Head of caudate nucleus (tissue), 42 donors: Measurements from ENCODE around the gene PAQR4.
"Not testable (repeated sequence)": the region's sequence is repeated elsewhere in the genome, so short reads cannot be mapped to it uniquely, and the experiment has no call there.

ENCODE experiments used
- DNase-seq, 42 donors: peaks; one replicate each; pipeline versions ENCODE4 v3.0.0 to v3.0.0-alpha.2; 2020 to 2021; ENCODE audit warnings: mixed read lengths in 7 of 42
- intact Hi-C: fragments of 100-400 bp; cut with DNase I; formaldehyde crosslinking; loops from one replicate; pipeline ENCODE4 v1.15.0; 2022

PAQR4 gene

GRCh38 chr16:2938206-2938605 lies 30.9 kb upstream of the PAQR4 start:
- intact Hi-C loops, result no loop called here
- DNase-seq, result no peak

DNA sequence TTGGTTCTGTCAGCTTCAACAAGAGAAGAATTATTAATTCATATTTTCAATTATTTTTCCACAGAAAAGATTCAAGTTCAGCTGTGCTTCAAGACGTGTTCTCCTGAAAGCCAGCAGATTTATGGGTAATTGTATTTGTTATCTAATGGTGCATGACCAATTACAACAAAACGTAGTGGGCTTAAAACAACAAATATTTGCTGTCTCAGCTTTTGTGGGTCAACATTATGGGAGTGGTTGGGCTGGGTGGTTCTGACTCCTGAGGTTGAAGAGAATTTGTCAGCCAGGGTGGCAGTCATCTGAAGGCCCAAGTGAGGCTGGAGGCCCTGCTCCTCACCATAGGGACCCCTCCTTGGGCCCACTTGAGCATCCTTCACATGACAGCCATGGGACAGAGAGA lies 29.2 kb upstream of the PAQR4 start:
- DNase-seq, result no peak
- intact Hi-C loops, result no loop called here

GRCh38 chr16:2942045-2942444 lies 27.1 kb upstream of the PAQR4 start:
- intact Hi-C loops, result no loop called here
- DNase-seq, result no peak

DNA sequence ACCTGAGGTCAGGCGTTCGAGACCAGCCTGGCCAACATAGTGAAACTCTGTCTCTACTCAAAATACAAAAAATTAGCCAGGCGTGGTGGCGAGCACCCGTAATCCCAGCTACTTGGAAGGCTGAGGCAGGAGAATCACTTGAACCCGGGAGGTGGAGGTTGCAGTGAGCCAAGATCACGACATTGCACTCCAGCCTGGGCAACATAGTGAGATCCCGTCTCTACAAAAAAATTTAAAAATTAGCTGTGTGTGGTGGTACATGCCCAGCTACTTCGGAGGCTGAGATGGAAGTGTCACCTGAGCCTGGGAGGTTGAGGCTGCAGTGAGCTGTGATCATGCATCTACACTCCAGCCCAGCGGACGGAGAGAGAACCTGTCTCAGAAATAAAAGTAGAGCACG lies 25.4 kb upstream of the PAQR4 start:
- intact Hi-C loops, DNase-seq: not testable (repeated sequence)

DNA sequence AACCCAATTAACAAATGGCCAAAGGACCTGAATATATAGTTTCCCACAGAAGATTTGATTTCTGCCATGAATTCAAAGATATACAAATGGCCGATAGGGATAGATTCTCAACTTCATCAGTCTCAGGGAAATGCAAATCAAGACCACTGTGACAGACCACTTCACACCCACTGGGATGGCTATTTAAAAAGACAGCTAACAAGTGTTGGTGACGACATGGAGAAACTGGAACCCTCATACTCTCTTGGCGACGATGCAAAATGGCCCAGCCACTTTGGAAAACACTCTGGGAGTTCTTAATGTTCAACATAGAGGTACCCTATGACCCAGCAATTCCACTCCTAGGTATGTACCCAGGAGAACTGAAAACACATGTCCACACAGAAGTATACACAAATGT lies 22.5 kb upstream of the PAQR4 start:
- intact Hi-C loops, result no loop called here
- no peak for DNase-seq

DNA sequence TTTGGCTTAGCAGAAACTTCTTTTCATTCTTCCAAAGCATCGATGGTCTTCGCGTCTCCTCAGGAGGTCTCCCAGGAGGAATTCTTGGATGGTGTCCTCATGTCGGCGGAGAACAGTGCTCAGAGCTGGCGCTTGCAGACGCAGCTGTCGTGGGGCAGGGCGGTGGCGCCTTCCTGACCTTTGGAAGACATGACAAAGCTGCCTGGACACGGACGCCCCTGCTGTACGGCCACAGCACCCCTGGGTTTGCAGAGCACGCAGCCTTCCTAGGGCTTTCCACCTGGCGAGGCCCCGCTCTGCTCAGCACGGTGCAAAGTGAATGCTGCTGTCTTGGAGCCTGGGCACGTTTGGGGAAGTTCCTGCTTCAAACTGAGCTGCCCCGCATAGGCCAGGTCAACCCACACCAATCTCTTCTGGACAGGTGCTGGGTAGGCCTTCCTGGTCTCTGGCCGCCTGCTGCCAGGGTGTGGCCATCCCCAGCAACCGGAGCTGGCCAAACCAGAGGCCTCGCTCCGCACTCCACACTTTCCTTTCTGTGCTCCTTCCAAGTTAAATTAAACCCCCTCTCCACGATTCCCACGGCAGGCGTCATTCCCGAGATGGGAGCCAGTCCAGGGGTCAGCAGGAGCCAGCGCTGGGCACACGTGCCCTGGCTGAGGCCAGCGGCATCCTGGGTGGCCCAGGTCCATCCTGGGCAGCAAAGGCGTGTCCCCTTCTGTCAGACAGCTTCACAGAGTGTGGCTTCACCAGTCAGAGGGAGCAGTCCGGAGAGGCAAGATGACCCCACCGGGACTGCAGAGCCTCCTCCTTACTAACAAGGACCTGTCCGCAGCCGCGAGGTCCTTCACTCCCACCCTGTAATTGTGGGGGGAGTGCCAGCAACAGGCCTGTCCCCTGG lies 20.1 kb upstream of the PAQR4 start:
- no peak for DNase-seq
- intact Hi-C loops, result no loop called here

- DNase-seq, result no peak
- intact Hi-C loops, result no loop called here
Measured at GRCh38 chr16:2949705-2950352, 19.3 kb upstream of the PAQR4 start.

DNA sequence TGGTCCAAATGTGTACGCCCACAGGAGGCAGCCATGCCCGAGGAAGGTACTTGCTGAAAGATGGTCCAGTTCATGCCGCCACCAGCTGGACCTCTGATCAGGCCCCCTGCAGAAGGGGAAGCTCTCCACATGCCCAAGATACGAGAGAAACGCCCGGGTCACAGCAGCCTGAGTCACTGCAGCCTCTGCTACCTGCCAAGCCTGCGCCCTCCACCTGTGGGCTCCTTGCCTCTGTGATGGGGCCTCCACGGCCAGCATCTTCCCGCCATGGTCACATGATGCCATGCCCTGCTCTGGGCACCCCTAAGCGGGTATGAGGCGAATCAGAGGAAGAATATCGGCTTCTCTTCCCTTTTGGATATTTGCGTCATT lies 18.8 kb upstream of the PAQR4 start:
- intact Hi-C loops, result no loop called here

GRCh38 chr16:2950773-2951172 lies 18.4 kb upstream of the PAQR4 start:
- intact Hi-C loops, result no loop called here
- DNase-seq, result no peak

More for the DNA sequence above, 18.8 kb upstream of the PAQR4 start:
- DNase-seq, result no peak

DNA sequence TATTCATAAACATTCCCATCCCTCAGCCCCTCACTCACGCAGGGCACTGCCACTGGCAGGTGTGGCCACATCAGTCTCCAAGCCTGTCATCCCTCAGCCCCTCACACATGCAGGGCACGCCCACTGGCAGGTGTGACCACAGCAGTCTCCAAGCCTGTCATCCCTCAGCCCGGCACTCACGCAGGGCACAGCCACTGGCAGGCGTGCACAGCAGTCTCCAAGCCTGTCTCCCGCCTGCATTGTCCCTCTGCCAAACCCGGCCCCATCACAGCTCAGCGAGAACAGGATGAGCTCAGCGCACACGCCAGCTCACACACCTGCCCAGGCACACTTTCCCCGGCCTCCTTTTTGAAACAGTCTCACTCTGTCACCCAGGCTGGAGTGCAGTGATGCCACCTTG lies 16.5 kb upstream of the PAQR4 start:
- intact Hi-C loops, result no loop called here
- DNase-seq, result no peak

- intact Hi-C loops, result no loop called here
- DNase-seq, result no peak
Measured at GRCh38 chr16:2953706-2954627, 15.2 kb upstream of the PAQR4 start.

- intact Hi-C loops, result no loop called here
- DNase-seq, result no peak
Measured at GRCh38 chr16:2954656-2955381, 14.3 kb upstream of the PAQR4 start.

DNA sequence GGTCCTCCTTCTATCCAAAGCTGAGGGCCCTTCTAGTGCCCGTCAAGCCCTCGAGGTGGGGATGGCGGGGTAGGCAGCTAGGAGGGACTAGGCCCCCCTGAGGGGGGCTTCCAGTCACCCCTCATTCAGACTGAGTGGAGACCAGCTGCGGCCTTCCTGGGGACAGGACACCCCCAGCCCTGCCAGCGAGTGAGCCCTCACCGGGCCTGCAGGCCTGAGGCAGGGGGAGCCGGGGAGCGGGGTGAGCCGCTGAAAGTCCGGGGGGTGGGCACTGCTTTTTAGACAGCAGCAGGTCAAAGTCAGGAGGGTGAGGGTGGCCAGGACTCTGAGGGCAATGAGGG lies 13.7 kb upstream of the PAQR4 start:
- intact Hi-C loops, result no loop called here
- DNase-seq, result no peak

DNA sequence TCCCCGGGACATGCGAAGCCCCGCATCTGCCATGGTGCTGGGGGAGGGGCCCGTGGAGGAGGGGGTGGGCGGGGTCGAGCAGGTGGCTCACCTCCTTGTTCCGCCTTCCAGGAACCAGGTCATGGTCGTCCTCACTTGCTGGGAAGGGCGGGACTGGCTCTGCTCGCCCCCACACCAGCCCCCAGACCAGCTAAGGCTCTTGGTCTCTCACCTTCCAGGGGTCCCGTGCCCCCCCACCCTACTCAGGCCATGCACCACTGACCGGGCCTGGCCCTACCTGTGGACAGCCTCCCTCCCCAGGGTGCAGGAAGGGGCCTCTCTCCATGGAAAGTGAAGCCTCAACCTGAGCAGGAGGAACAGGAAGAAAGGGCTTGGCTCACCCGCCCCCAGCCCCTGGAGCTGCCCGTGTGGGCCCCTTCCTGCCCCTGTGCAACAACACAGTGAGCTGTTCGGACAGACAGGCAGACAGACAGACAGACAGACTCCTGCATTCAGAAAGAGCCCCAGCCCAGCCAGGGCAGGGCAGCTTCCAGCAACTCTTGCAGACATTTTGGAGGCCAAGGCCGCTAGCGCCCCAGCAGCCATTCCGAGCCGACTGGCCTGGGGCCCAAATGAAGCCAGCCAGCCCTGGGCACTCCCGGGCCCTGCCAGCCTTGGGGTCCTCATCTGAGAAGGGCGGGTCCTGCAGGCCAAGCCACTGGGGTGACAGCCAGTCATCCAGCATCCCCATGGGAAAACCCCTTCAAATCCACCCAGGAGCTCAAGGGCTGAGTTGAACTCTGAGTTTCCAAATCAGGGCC lies 13.2 kb upstream of the PAQR4 start:
- no peak for DNase-seq
- intact Hi-C loops, result no loop called here

DNA sequence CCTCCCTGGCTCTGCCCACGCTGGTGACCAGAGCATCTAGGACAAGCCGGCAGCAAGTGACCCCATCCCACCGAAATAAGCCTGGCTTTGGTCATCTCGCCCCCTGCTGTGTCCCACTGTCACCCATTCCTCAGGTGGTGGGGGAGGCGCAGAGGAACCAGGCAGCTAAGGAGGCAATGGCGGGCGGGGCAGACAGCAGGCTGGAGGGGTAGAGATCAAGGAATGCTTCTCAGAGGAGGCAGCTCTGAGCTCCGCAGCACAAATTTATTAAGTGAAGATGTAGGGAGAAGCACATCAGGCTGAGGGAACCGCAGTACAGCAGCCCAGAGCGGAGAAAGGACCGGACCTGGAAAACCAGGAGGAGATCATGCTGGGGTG lies 12.6 kb upstream of the PAQR4 start:
- intact Hi-C loops, result no loop called here
- DNase-seq, result no peak

DNA sequence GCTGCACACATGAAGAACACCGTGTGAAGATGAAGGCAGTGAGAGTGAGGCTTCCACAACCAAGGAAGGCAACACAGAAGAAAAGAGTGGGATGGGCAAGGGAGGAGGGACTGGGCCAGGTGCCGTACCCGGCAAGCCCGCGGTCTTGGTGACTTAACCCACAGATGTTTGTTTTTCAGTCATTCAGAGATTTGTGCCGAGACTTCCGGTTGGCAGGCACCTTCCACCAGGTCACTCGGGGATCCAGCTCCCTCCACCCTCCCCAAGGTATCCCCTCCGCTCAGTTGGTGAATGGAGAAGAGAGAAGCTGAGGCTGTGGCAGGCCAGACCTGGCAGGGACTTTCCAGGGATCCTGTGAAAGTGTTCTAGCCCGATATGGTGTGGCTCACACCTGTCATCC lies 9.9 kb upstream of the PAQR4 start:
- DNase-seq, result no peak
- intact Hi-C loops, result no loop called here

GRCh38 chr16:2960183-2961010 lies 8.8 kb upstream of the PAQR4 start:
- intact Hi-C loops, result no loop called here

More at GRCh38 chr16:2960183-2961010, 8.8 kb upstream of the PAQR4 start:
- DNase-seq, result no peak
